Measurements from ENCODE around the gene VASP. TPM values are rescaled to one million over a fixed set of nuclear protein-coding genes. Genes with fewer than 3 reads are reported as not detected.

VASP gene
- total and polyA plus RNA-seq, 2 of the 13 experiments (the other 11 are each of a cell fraction or from before 2014, with no cell fraction given) = 41.8 to 67.1 TPM

- TF ChIP-seq ZNF737 (CRISPR knock-in tag; IDR thresholded peaks at IDR 0.05; ENCODE audit: borderline replicate concordance) = no peak
- no peak for TF ChIP-seq HOXA5 (CRISPR knock-in tag; IDR thresholded peaks at IDR 0.05)
- TF ChIP-seq RBAK (CRISPR knock-in tag; IDR thresholded peaks at IDR 0.05) = no peak
- TF ChIP-seq DDIT3 (CRISPR knock-in tag; IDR thresholded peaks at IDR 0.05) = no peak
- no peak for TF ChIP-seq NR3C1 (CRISPR knock-in tag; IDR thresholded peaks at IDR 0.05)
- no peak for TF ChIP-seq ZNF460 (CRISPR knock-in tag; IDR thresholded peaks at IDR 0.05; ENCODE audit: borderline replicate concordance)
- no peak for TF ChIP-seq ESRRA (CRISPR knock-in tag; IDR thresholded peaks at IDR 0.05; ENCODE audit: low read depth)
- no peak for TF ChIP-seq ARID2 (CRISPR knock-in tag; IDR thresholded peaks at IDR 0.05; ENCODE audit: borderline replicate concordance)
- TF ChIP-seq FOXK1 (CRISPR knock-in tag; IDR thresholded peaks at IDR 0.05; ENCODE audit: borderline replicate concordance, low read depth) = no peak
- no peak for TF ChIP-seq ZZZ3 (CRISPR knock-in tag; IDR thresholded peaks at IDR 0.05; ENCODE audit: borderline replicate concordance)
- 0 out of 2 replicates have a peak, but pooled peaks have one; percentile 75 for TF ChIP-seq ETV6 (CRISPR knock-in tag; conservative IDR thresholded peaks at IDR 0.05)
- no peak for TF ChIP-seq MBD4 (IDR thresholded peaks at IDR 0.05; ENCODE audit: borderline replicate concordance, low read length)
- no peak for TF ChIP-seq ZFY (CRISPR knock-in tag; IDR thresholded peaks at IDR 0.05)
- no peak for TF ChIP-seq ZNF563 (CRISPR knock-in tag; IDR thresholded peaks at IDR 0.05)
- TF ChIP-seq ZNF770 (CRISPR knock-in tag; IDR thresholded peaks at IDR 0.05) = no peak
- no peak for TF ChIP-seq FLYWCH1 (CRISPR knock-in tag; IDR thresholded peaks at IDR 0.05)
- no peak for TF ChIP-seq MIER2 (CRISPR knock-in tag; IDR thresholded peaks at IDR 0.05)
- no peak for TF ChIP-seq PRDM15 (CRISPR knock-in tag; IDR thresholded peaks at IDR 0.05)
- TF ChIP-seq TFDP1 (CRISPR knock-in tag; IDR thresholded peaks at IDR 0.05; ENCODE audit: borderline replicate concordance) = no peak
- no peak for TF ChIP-seq SMYD3 (CRISPR knock-in tag; IDR thresholded peaks at IDR 0.05)
- 0 out of 4 replicates have a peak, but pooled peaks of 1 of the 2 experiments have one; percentile 1 for TF ChIP-seq POLR2A (IDR thresholded peaks at IDR 0.05; ENCODE audit: insufficient read depth in 1 of 2, low read depth in 2 of 2, low read length in 2 of 2)
- no peak for TF ChIP-seq CCAR2 (optimal IDR thresholded peaks at IDR 0.05; ENCODE audit: low read depth, low read length)
- TF ChIP-seq ZNF773 (CRISPR knock-in tag; IDR thresholded peaks at IDR 0.05; ENCODE audit: borderline replicate concordance) = no peak
- TF ChIP-seq CERS6 (CRISPR knock-in tag; IDR thresholded peaks at IDR 0.05) = no peak
- no peak for TF ChIP-seq ZNF83 (CRISPR knock-in tag; IDR thresholded peaks at IDR 0.05; ENCODE audit: borderline replicate concordance)
Observed at GRCh38 chr19:45509692-45510015, 2.4 kb downstream of the VASP start (continued).
